SU-DHL-6 (cell line): ENCODE data around the gene SPARC.

Source experiments
- CTCF ChIP-seq: fragments of 200-600 bp; sonication (generic); IDR thresholded peaks from one replicate; pipeline ENCODE4 v1.5.1; 2017; ENCODE audit warnings: antibody characterized with exemption, mild to moderate bottlenecking, low read length, moderate library complexity; ENCODE audit not compliant: insufficient read depth, poor library complexity, severe bottlenecking
- EZH2phosphoT487 ChIP-seq: fragments of 200-600 bp; sonication (generic), shearing (Covaris generic); conservative IDR thresholded peaks from 2 replicates; pipeline ENCODE4 v1.6.1; 2018; ENCODE audit warnings: mild to moderate bottlenecking, antibody characterized with exemption, low read length, moderate library complexity, mixed read lengths

GRCh38 chr5:151700820-151701219 is 14.1 kb upstream of the SPARC start:
- TF ChIP-seq CTCF (no peak), EZH2phosphoT487 (no peak)
